PC-3 (cell line): Measurements from ENCODE around the gene PIAS1. TPM values are rescaled to one million over a fixed set of nuclear protein-coding genes. Genes with fewer than 3 reads are reported as not detected.

ENCODE experiments used
- ATAC-seq: fragments of 200-7000 bp; cut with Tn5 transposase; 2 replicates; pipeline ENCODE4 v1.9.1; 2020; ENCODE audit warnings: mild to moderate bottlenecking, moderate library complexity
- BruUV-seq: library from RNA; stranded (reverse); fragments of 400-500 nt; replicated peaks from 2 replicates; lab custom pipeline; 2021; lab: Mats Ljungman, UMichigan
- CTCF ChIA-PET: fragments of 300-600 bp; sonication (Branson Sonifier 250); formaldehyde crosslinking; loops from one replicate; lab custom pipeline; 2022; ENCODE audit warnings: antibody characterized with exemption; lab: Charles Lee
- POLR2A ChIA-PET: fragments of 300-600 bp; sonication (Branson Sonifier 250); formaldehyde crosslinking; loops from one replicate; lab custom pipeline; 2022; ENCODE audit warnings: antibody characterized with exemption; ENCODE audit not compliant: unreplicated experiment; lab: Charles Lee
- DNase-seq: peaks from one replicate; pipeline ENCODE4 v3.0.0-alpha.2; 2015
- H2AFZ ChIP-seq: fragments of 300-600 bp; sonication (generic); 2 replicates; pipeline ENCODE4 v1.6.0; 2016; ENCODE audit warnings: antibody characterized with exemption, low read length
- H3F3A ChIP-seq: fragments of 300-600 bp; sonication (generic); one replicate; pipeline ENCODE4 v1.6.0; 2017; ENCODE audit warnings: antibody characterized with exemption, low read length, control low read depth, mild to moderate bottlenecking; ENCODE audit not compliant: unreplicated experiment
- H3K27ac ChIP-seq: fragments of 300-600 bp; sonication (generic); 2 replicates; pipeline ENCODE4 v1.5.1; 2016; ENCODE audit warnings: mild to moderate bottlenecking, low read length
- H3K27me3 ChIP-seq: fragments of 300-600 bp; sonication (generic); 2 replicates; pipeline ENCODE4 v1.6.1; 2016; ENCODE audit warnings: low read length, mixed read lengths
- H3K36me3 ChIP-seq: fragments of 300-600 bp; sonication (generic); 2 replicates; pipeline ENCODE4 v1.6.1; 2016; ENCODE audit warnings: low read depth, mixed run types, low read length, mixed read lengths
- H3K4me1 ChIP-seq: fragments of 300-600 bp; sonication (generic); 2 replicates; pipeline ENCODE4 v1.5.1; 2016; ENCODE audit warnings: low read length; ENCODE audit not compliant: insufficient read depth
- H3K4me2 ChIP-seq: fragments of 300-600 bp; sonication (generic); 2 replicates; pipeline ENCODE4 v1.6.0; 2016; ENCODE audit warnings: low read length
- H3K4me3 ChIP-seq: fragments of 300-600 bp; sonication (generic); 2 replicates; pipeline ENCODE4 v1.5.1; 2016; ENCODE audit warnings: mild to moderate bottlenecking, low read length, mixed read lengths
- H3K79me2 ChIP-seq: fragments of 300-600 bp; sonication (generic); 2 replicates; pipeline ENCODE4 v1.6.1; 2017; ENCODE audit warnings: low read length, mixed read lengths
- H3K9ac ChIP-seq: fragments of 300-600 bp; sonication (generic); 2 replicates; pipeline ENCODE4 v1.6.0; 2016; ENCODE audit warnings: mild to moderate bottlenecking, low read length
- H3K9me2 ChIP-seq: fragments of 300-600 bp; sonication (generic); replicated peaks from 2 replicates; pipeline ENCODE4 v1.6.1; 2016; ENCODE audit warnings: mixed run types, low read length, mixed read lengths
- H3K9me3 ChIP-seq: fragments of 300-600 bp; sonication (generic); 2 replicates; pipeline ENCODE4 v1.6.1; 2016; ENCODE audit warnings: low read length, mixed read lengths
- H4K20me1 ChIP-seq: fragments of 300-600 bp; sonication (generic); 2 replicates; pipeline ENCODE4 v1.6.1; 2016; ENCODE audit warnings: low read length, mixed read lengths
- CTCF ChIP-seq: fragments of 300-600 bp; sonication (generic); conservative IDR thresholded peaks from 2 replicates; pipeline ENCODE4 v1.5.1; 2017; ENCODE audit warnings: antibody characterized with exemption, low read depth, mild to moderate bottlenecking, low read length
- EZH2 ChIP-seq: fragments of 300-600 bp; sonication (generic); IDR thresholded peaks from one replicate; pipeline ENCODE4 v1.6.1; 2017; ENCODE audit warnings: antibody characterized with exemption, mild to moderate bottlenecking, low read length; ENCODE audit not compliant: unreplicated experiment
- EZH2phosphoT487 ChIP-seq: fragments of 300-600 bp; sonication (generic); IDR thresholded peaks from 2 replicates; pipeline ENCODE4 v1.6.1; 2018; ENCODE audit warnings: mild to moderate bottlenecking, antibody characterized with exemption, low read length, borderline replicate concordance
- intact Hi-C: fragments of 100-400 bp; cut with micrococcal nuclease; formaldehyde crosslinking; loops from 2 replicates; pipeline ENCODE4 v1.9.0; 2023
- total RNA-seq: library from RNA; depleted of rRNA; stranded (reverse); fragments of >200 nt; gene quantifications from 2 replicates; pipeline ENCODE4 v1.2.3, GENCODE V29; 2014

Gene PIAS1
- total RNA-seq, 1 experiment from 2014 or later = 21.9 TPM

- no peak overlapping the region for H3K9ac ChIP-seq
- H3K4me2 ChIP-seq = no peak overlapping the region
- no peak overlapping the region for H3K27ac ChIP-seq
- no peak overlapping the region for H2AFZ ChIP-seq
- no peaks in the 10 kb centered on the region for H3K79me2 ChIP-seq
- intact Hi-C loops = no loop called here
- ATAC-seq = no peak
- H4K20me1 ChIP-seq = no peaks in the 10 kb centered on the region
- no peaks in the 10 kb centered on the region for H3K4me1 ChIP-seq
- H3K9me2 ChIP-seq = no peaks in the 10 kb centered on the region
- no peaks in the 10 kb centered on the region for H3K9me3 ChIP-seq
- H3F3A ChIP-seq = no peaks in the 10 kb centered on the region
- ChIA-PET CTCF (interaction anchor here (0.6 kb wide), 2 partner anchors 40 to 111 kb away, joined by 4 to 6 read pairs; no protein-coding TSS in a partner anchor), POLR2A (no interaction called here)
- TF ChIP-seq CTCF (0 out of 2 replicates have a peak, but pooled peaks have one; percentile 5), EZH2phosphoT487 (no peak)
- H3K36me3 ChIP-seq = peaks cover 19% of the 10 kb centered on the region
- H3K27me3 ChIP-seq = no peaks in the 10 kb centered on the region
- H3K4me3 ChIP-seq = no peak overlapping the region
- BruUV-seq = no TSS peak
- DNase-seq = no peak
These were observed 141.4 kb downstream of the PIAS1 start for GRCh38 chr15:68195336-68196112.

GRCh38 chr15:68196445-68197169 lies 142.5 kb downstream of the PIAS1 start:
- H3K9me2 ChIP-seq = no peaks in the 10 kb centered on the region
- H3K36me3 ChIP-seq = peaks cover 19% of the 10 kb centered on the region
- H4K20me1 ChIP-seq = no peaks in the 10 kb centered on the region
- ChIA-PET CTCF (interaction anchor here (0.6 kb wide), 1 partner anchor 110 kb away, joined by 6 read pairs; no protein-coding TSS in a partner anchor), POLR2A (no interaction called here)
- ATAC-seq = no peak
- no peaks in the 10 kb centered on the region for H3K79me2 ChIP-seq
- H3K27ac ChIP-seq = no peak overlapping the region
- H3K9me3 ChIP-seq = no peaks in the 10 kb centered on the region
- H3K4me3 ChIP-seq = no peak overlapping the region
- DNase-seq = no peak
- no peak overlapping the region for H2AFZ ChIP-seq
- H3K4me1 ChIP-seq = no peaks in the 10 kb centered on the region
- no peak overlapping the region for H3K4me2 ChIP-seq
- H3K9ac ChIP-seq = no peak overlapping the region
- no peaks in the 10 kb centered on the region for H3F3A ChIP-seq
- TF ChIP-seq CTCF (no peak), EZH2 (no peak), EZH2phosphoT487 (no peak)
- BruUV-seq = no TSS peak
- no peaks in the 10 kb centered on the region for H3K27me3 ChIP-seq
- intact Hi-C loops = no loop called here

GRCh38 chr15:68197170-68197492 lies 143.0 kb downstream of the PIAS1 start:
- ATAC-seq (no peak), DNase-seq (no peak)
- no peak overlapping the region for H3K4me3 ChIP-seq
- TF ChIP-seq EZH2 = no peak
- no peak for TF ChIP-seq EZH2phosphoT487
- TF ChIP-seq CTCF = no peak
- no peaks in the 10 kb centered on the region for H4K20me1 ChIP-seq
- ChIA-PET POLR2A (no interaction called here), CTCF (no interaction called here)
- H3K9me2 ChIP-seq = no peaks in the 10 kb centered on the region
- BruUV-seq = no TSS peak
- H3K4me1 ChIP-seq = no peaks in the 10 kb centered on the region
- no peak overlapping the region for H3K9ac ChIP-seq
- peaks cover 15% of the 10 kb centered on the region for H3K36me3 ChIP-seq
- no peaks in the 10 kb centered on the region for H3F3A ChIP-seq
- H3K9me3 ChIP-seq = no peaks in the 10 kb centered on the region
- H3K27me3 ChIP-seq = no peaks in the 10 kb centered on the region
- H3K79me2 ChIP-seq = no peaks in the 10 kb centered on the region
- intact Hi-C loops = no loop called here
- H3K4me2 ChIP-seq = no peak overlapping the region
- H3K27ac ChIP-seq = no peak overlapping the region
- no peak overlapping the region for H2AFZ ChIP-seq
